Activated B cell treated with CpG ODN at 0.5 μM for 24 hours (primary cell): ENCODE data around the gene AOPEP. TPM values are rescaled to one million over a fixed set of nuclear protein-coding genes. Genes with fewer than 3 reads are reported as not detected.

Source experiments
- ATAC-seq: fragments of 200-7000 bp; cut with Tn5 transposase; one replicate; pipeline ENCODE4 v1.10.0; 2021; ENCODE audit warnings: low read depth, mild to moderate bottlenecking, moderate library complexity
- CTCF ChIA-PET: fragments of 350-600 bp; sonication (Branson Sonifier 250); formaldehyde crosslinking; loops from one replicate; lab custom pipeline; 2021; ENCODE audit warnings: antibody characterized with exemption; lab: Charles Lee
- POLR2A ChIA-PET: fragments of 350-600 bp; sonication (Branson Sonifier 250); formaldehyde crosslinking; loops from one replicate; lab custom pipeline; 2021; ENCODE audit warnings: antibody characterized with exemption; lab: Charles Lee
- DNase-seq: peaks from one replicate; pipeline ENCODE4 v3.0.0; 2022
- H3K27ac Mint-ChIP-seq: one replicate; pipeline ENCODE4 v1.8.0; 2020; ENCODE audit warnings: mixed read lengths
- H3K27me3 Mint-ChIP-seq: one replicate; pipeline ENCODE4 v1.8.0; 2021; ENCODE audit warnings: mixed read lengths
- H3K36me3 Mint-ChIP-seq: one replicate; pipeline ENCODE4 v1.8.0; 2021; ENCODE audit warnings: low read depth, mixed read lengths
- H3K4me1 Mint-ChIP-seq: one replicate; pipeline ENCODE4 v1.8.0; 2021; ENCODE audit warnings: mixed read lengths
- H3K4me3 Mint-ChIP-seq: one replicate; pipeline ENCODE4 v1.8.0; 2020; ENCODE audit warnings: mild to moderate bottlenecking, mixed read lengths
- H3K9me3 Mint-ChIP-seq: one replicate; pipeline ENCODE4 v1.8.0; 2020; ENCODE audit warnings: mixed read lengths
- intact Hi-C: fragments of 100-400 bp; cut with micrococcal nuclease; formaldehyde crosslinking; loops from one replicate; pipeline ENCODE4 v1.15.1; 2024
- total RNA-seq: library from RNA; stranded (reverse); gene quantifications from 2 replicates; pipeline ENCODE4 v1.2.3, GENCODE V29; 2022
- TF ChIP-seq, protein P1 (sequence below): fragments of 200-600 bp; IDR thresholded peaks from one replicate; pipeline ENCODE4 v1.8.0; 2022; ENCODE audit warnings: antibody characterized with exemption, mild to moderate bottlenecking

The AOPEP gene
- total RNA-seq, 1 donor from 2014 or later, result 20.4 TPM

DNA sequence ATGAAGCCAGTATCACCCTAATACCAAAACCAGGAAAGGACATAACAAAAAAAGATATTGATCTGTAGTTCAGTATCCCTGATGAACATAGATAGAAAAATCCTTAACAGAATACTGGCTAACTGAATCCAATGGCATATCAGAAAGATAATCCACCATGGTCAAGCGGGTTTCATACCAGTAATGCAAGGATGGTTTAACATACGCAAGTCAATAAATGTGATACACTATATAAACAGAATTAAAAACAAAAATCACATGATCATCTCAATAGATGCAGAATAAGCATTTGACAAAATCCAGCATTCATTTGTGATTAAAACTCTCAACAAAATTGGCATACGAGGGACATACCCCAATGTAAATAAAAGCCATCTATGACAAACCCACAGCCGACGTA is 110.9 kb downstream of the AOPEP start:
- intact Hi-C loops, result no loop called here
- DNase-seq (no peak), ATAC-seq (no peak)
- ChIA-PET POLR2A (no interaction called here), CTCF (no interaction called here)
- TF ChIP-seq, protein P1, sequence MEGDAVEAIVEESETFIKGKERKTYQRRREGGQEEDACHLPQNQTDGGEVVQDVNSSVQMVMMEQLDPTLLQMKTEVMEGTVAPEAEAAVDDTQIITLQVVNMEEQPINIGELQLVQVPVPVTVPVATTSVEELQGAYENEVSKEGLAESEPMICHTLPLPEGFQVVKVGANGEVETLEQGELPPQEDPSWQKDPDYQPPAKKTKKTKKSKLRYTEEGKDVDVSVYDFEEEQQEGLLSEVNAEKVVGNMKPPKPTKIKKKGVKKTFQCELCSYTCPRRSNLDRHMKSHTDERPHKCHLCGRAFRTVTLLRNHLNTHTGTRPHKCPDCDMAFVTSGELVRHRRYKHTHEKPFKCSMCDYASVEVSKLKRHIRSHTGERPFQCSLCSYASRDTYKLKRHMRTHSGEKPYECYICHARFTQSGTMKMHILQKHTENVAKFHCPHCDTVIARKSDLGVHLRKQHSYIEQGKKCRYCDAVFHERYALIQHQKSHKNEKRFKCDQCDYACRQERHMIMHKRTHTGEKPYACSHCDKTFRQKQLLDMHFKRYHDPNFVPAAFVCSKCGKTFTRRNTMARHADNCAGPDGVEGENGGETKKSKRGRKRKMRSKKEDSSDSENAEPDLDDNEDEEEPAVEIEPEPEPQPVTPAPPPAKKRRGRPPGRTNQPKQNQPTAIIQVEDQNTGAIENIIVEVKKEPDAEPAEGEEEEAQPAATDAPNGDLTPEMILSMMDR, result no peak
- H3K4me1 Mint-ChIP-seq, result no peaks in the 10 kb centered on the region
- no peak overlapping the region for H3K27ac Mint-ChIP-seq
- H3K27me3 Mint-ChIP-seq, result no peaks in the 10 kb centered on the region
- no peak overlapping the region for H3K4me3 Mint-ChIP-seq
- peaks cover 26% of the 10 kb centered on the region for H3K36me3 Mint-ChIP-seq
- H3K9me3 Mint-ChIP-seq, result peaks cover 19% of the 10 kb centered on the region

DNA sequence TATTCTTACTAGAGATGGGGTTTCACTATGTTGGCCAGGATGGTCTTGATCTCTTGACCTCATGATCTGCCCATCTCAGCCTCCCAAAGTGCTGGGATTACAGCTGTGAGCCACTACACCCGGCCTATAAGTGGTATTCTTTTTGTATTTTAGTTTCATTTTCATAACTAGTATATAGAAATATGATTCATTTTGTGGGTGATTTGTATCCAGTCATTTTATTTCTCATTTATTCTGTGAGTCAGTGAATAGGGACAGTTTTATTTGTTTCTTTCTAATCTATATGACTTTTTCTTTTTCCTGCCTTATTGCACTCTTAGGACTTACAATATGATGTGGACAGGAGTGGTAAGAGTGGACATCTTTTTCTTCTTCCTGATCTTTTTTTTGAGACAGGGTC is 112.9 kb downstream of the AOPEP start:
- no peak for ATAC-seq
- no peaks in the 10 kb centered on the region for H3K27me3 Mint-ChIP-seq
- DNase-seq, result no peak
- POLR2A ChIA-PET, result no interaction called here
- H3K9me3 Mint-ChIP-seq, result peaks cover 19% of the 10 kb centered on the region
- CTCF ChIA-PET, result no interaction called here
- H3K36me3 Mint-ChIP-seq, result peaks cover 24% of the 10 kb centered on the region
- H3K4me1 Mint-ChIP-seq, result no peaks in the 10 kb centered on the region
- no peak overlapping the region for H3K4me3 Mint-ChIP-seq
- TF ChIP-seq, protein P1, result no peak
- intact Hi-C loops, result no loop called here
- no peak overlapping the region for H3K27ac Mint-ChIP-seq

DNA sequence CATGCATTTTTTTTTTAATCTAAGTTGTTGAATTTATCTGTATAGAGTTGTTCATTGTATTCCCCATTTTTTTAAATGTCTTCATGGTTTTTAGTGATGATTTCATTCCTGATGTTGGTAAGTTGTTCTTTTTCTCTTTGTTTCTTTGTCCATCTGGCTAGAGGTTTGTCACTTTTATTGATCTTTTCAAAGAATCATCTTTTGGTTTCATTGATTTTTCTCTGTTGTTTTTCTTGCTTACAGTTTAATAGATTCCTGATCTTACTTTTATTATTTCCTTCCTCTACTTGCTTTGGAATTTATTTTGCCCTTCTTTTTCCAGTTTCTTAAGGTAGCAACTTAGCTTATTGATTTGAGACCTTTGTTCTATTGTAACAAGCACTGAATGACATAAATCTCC is 114.2 kb downstream of the AOPEP start:
- Mint-ChIP-seq H3K4me1 (no peaks in the 10 kb centered on the region), H3K4me3 (no peak overlapping the region), H3K27me3 (no peaks in the 10 kb centered on the region), H3K9me3 (peaks cover 19% of the 10 kb centered on the region), H3K27ac (no peak overlapping the region), H3K36me3 (peaks cover 24% of the 10 kb centered on the region)
- intact Hi-C loops, result no loop called here
- no peak for DNase-seq
- ATAC-seq, result no peak
- CTCF ChIA-PET, result no interaction called here
- TF ChIP-seq, protein P1, result no peak
- POLR2A ChIA-PET, result no interaction called here

DNA sequence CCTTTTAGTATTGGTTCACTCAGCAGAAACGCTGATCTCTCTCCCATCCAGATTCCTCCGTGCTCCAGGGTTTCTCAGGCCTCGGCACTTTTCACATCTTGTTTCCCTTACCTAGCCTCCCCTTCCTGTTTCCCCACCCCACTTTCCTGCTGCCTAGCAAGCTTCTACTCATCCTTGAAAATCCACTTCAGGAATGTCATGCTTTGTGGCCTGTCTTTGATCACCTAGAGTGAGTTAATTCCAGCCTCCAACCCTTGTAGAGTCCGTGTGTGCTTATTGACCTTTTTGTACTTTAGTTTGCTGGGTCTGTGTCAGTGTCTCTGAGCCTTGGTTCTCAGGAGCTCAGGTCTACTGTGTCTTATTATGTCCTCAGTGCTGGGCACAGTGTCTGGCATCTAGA is 116.6 kb downstream of the AOPEP start:
- no peaks in the 10 kb centered on the region for H3K4me1 Mint-ChIP-seq
- H3K4me3 Mint-ChIP-seq, result no peak overlapping the region
- TF ChIP-seq, protein P1, result no peak
- peaks cover 12% of the 10 kb centered on the region for H3K9me3 Mint-ChIP-seq
- ChIA-PET CTCF (no interaction called here), POLR2A (no interaction called here)
- DNase-seq (no peak), ATAC-seq (no peak)
- H3K27ac Mint-ChIP-seq, result no peak overlapping the region
- H3K36me3 Mint-ChIP-seq, result peaks cover 16% of the 10 kb centered on the region
- H3K27me3 Mint-ChIP-seq, result no peaks in the 10 kb centered on the region
- intact Hi-C loops, result no loop called here

DNA sequence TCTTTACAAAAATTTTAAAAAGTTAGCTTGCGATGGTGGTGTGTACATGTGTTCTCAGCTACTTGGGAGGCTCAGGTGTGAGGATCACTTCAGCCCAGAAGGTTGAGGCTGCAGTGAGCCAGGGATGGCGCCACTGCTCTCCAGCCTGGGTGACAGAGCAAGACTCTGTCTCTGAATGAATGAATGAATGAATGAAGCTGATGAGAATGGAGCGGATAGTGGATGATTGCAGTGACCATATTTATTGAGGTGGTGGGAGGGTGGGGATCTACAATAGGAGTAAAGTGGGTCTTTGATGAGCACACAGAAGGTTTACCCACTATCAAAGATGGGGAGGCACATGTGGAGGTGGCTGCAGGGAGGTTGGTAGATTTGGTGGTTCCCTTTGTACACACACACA is 120.2 kb downstream of the AOPEP start:
- CTCF ChIA-PET, result no interaction called here

More for the DNA sequence above, 120.2 kb downstream of the AOPEP start:
- Mint-ChIP-seq H3K27me3 (no peaks in the 10 kb centered on the region), H3K27ac (no peak overlapping the region), H3K9me3 (no peaks in the 10 kb centered on the region), H3K4me1 (no peaks in the 10 kb centered on the region), H3K36me3 (no peaks in the 10 kb centered on the region), H3K4me3 (no peak overlapping the region)
- TF ChIP-seq, protein P1, result no peak
- intact Hi-C loops, result no loop called here
- ATAC-seq (no peak), DNase-seq (no peak)
- POLR2A ChIA-PET, result no interaction called here
